Esophagus squamous epithelium (tissue), 4 donors: ENCODE results near the gene SH2D1A.

Experiments used
- POLR2A ChIP-seq, 4 donors: fragments of 450-650 bp; IDR thresholded peaks; one replicate each; pipeline ENCODE4 v1.6.1; 2017; ENCODE audit warnings: antibody characterized with exemption in 4 of 4, mild to moderate bottlenecking in 4 of 4, moderate library complexity in 3 of 4
- TF ChIP-seq, protein P1 (sequence below), 6 experiments: fragments of 450-650 bp in 4 of 6; fragments of 200-600 bp in 2 of 6; sonication (generic) in 2 of 6; IDR thresholded peaks; one replicate each; pipeline ENCODE4 v1.5.1; 2016 to 2019; ENCODE audit warnings: antibody characterized with exemption in 6 of 6, mild to moderate bottlenecking in 4 of 6, moderate library complexity in 4 of 6

DNA sequence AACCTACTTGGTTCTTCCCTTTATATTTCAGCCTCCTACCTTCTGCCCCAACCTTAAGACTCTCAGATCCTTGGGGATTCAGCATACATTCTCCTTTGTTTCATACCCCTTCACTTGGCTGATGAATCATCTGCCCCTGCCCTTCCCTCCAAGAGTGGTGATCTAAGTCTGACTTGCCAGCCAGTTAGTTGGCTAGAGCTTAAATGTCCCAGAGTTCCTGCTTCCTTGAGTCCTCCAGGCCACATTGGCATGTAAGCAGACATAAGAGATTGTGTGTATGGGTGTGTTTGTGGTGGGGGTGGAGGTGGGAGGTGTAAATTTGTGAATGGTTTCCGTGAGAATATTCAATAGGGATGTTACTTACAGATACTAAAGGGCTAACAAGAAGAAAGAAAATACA, 17.6 kb upstream of the SH2D1A start:
- TF ChIP-seq POLR2A (IDR thresholded peaks at IDR 0.05) = no peak
- TF ChIP-seq, protein P1, sequence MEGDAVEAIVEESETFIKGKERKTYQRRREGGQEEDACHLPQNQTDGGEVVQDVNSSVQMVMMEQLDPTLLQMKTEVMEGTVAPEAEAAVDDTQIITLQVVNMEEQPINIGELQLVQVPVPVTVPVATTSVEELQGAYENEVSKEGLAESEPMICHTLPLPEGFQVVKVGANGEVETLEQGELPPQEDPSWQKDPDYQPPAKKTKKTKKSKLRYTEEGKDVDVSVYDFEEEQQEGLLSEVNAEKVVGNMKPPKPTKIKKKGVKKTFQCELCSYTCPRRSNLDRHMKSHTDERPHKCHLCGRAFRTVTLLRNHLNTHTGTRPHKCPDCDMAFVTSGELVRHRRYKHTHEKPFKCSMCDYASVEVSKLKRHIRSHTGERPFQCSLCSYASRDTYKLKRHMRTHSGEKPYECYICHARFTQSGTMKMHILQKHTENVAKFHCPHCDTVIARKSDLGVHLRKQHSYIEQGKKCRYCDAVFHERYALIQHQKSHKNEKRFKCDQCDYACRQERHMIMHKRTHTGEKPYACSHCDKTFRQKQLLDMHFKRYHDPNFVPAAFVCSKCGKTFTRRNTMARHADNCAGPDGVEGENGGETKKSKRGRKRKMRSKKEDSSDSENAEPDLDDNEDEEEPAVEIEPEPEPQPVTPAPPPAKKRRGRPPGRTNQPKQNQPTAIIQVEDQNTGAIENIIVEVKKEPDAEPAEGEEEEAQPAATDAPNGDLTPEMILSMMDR (IDR thresholded peaks at IDR 0.05) = no peak
